ENCODE data around the gene CLNS1A.
A peak's percentile ranks its signal among the peaks of the same experiment; 100 is the strongest.
"Not testable (repeated sequence)": the region's sequence is repeated elsewhere in the genome, so short reads cannot be mapped to it uniquely, and the experiment has no call there.

Gene CLNS1A

GRCh38 chr11:77650123-77650522, 12.5 kb upstream of the CLNS1A start:
- TF ChIP-seq CTCF (IDR thresholded peaks at IDR 0.05; ENCODE audit: low read depth, low read length, missing control alignments) = no peak
- no peak for DNase-seq (ENCODE audit: extremely low read depth, low read depth)
- H3K4me3 ChIP-seq (replicated peaks; ENCODE audit: low read depth, low read length) = no peak overlapping the region

GRCh38 chr11:77647654-77648305, 10.2 kb upstream of the CLNS1A start:
- DNase-seq (ENCODE audit: extremely low read depth, low read depth) = no peak
- TF ChIP-seq CTCF (IDR thresholded peaks at IDR 0.05; ENCODE audit: low read depth, low read length, missing control alignments) = no peak
- no peak overlapping the region for H3K4me3 ChIP-seq (replicated peaks; ENCODE audit: low read depth, low read length)

GRCh38 chr11:77644887-77645286, 7.3 kb upstream of the CLNS1A start:
- H3K4me3 ChIP-seq (replicated peaks; ENCODE audit: low read depth, low read length) = no peak overlapping the region
- no peak for TF ChIP-seq CTCF (IDR thresholded peaks at IDR 0.05; ENCODE audit: low read depth, low read length, missing control alignments)
- no peak for DNase-seq (ENCODE audit: extremely low read depth, low read depth)

- no peak for TF ChIP-seq CTCF (IDR thresholded peaks at IDR 0.05; ENCODE audit: low read depth, low read length, missing control alignments)
Observed at GRCh38 chr11:77642228-77642627, 4.6 kb upstream of the CLNS1A start.

GRCh38 chr11:77636731-77637344, 756 bp downstream of the CLNS1A start:
- DNase-seq (ENCODE audit: extremely low read depth, low read depth) = no peak
- peak overlapping the region; percentile 90 for H3K4me3 ChIP-seq (replicated peaks; ENCODE audit: low read depth, low read length)
- TF ChIP-seq CTCF (IDR thresholded peaks at IDR 0.05; ENCODE audit: low read depth, low read length, missing control alignments) = no peak

More at GRCh38 chr11:77642228-77642627, 4.6 kb upstream of the CLNS1A start:
- H3K4me3 ChIP-seq (replicated peaks; ENCODE audit: low read depth, low read length) = no peak overlapping the region
- DNase-seq (ENCODE audit: extremely low read depth, low read depth) = no peak

- DNase-seq (ENCODE audit: extremely low read depth, low read depth); H3K4me3 ChIP-seq (replicated peaks; ENCODE audit: low read depth, low read length): not testable (repeated sequence)
Observed at GRCh38 chr11:77633926-77634325, 3.7 kb downstream of the CLNS1A start.

GRCh38 chr11:77630157-77630710, 7.4 kb downstream of the CLNS1A start:
- no peak for TF ChIP-seq CTCF (IDR thresholded peaks at IDR 0.05; ENCODE audit: low read depth, low read length, missing control alignments)
- no peak for DNase-seq (ENCODE audit: extremely low read depth, low read depth)
- no peak overlapping the region for H3K4me3 ChIP-seq (replicated peaks; ENCODE audit: low read depth, low read length)
